Uterus (tissue), 4 donors: ENCODE data around the gene ARHGEF26. TPM values are rescaled to one million over a fixed set of nuclear protein-coding genes. Genes with fewer than 3 reads are reported as not detected.
A peak's percentile ranks its signal among the peaks of the same experiment; 100 is the strongest.

ENCODE experiments used
- DNase-seq, 2 donors: peaks; one replicate each; pipeline ENCODE4 v3.0.0-alpha.2; 2019 to 2020
- H3K27ac ChIP-seq, 2 donors: fragments of 200-600 bp; sonication (generic); 1 replicate in 1 of 2; 2 replicates in 1 of 2; pipeline ENCODE4 v1.5.1; 2016 to 2018
- H3K27me3 ChIP-seq, 2 donors: fragments of 200-600 bp; sonication (generic); one replicate each; pipeline ENCODE4 v1.5.1; 2018 to 2019; ENCODE audit warnings: control low read depth in 1 of 2
- H3K36me3 ChIP-seq, 2 donors: fragments of 200-600 bp; sonication (generic); one replicate each; pipeline ENCODE4 v1.5.1; 2019; ENCODE audit warnings: control low read depth in 1 of 2
- H3K4me1 ChIP-seq, 2 donors: fragments of 200-600 bp; sonication (generic); one replicate each; pipeline ENCODE4 v1.5.1; 2018 to 2019; ENCODE audit warnings: control low read depth in 1 of 2
- H3K4me3 ChIP-seq, 2 donors: fragments of 200-600 bp; sonication (generic); 1 replicate in 1 of 2; 2 replicates in 1 of 2; pipeline ENCODE4 v1.5.1; 2018 to 2019; ENCODE audit warnings: mild to moderate bottlenecking in 1 of 2
- H3K9me3 ChIP-seq, 2 donors: fragments of 200-600 bp; sonication (generic); one replicate each; pipeline ENCODE4 v1.5.1; 2019; ENCODE audit warnings: control low read depth in 1 of 2
- POLR2A ChIP-seq, 2 donors: fragments of 450-650 bp; IDR thresholded peaks; one replicate each; pipeline ENCODE4 v1.6.1; 2016; ENCODE audit warnings: antibody characterized with exemption in 2 of 2, mild to moderate bottlenecking in 1 of 2, moderate library complexity in 1 of 2
- intact Hi-C: fragments of 100-400 bp; cut with DNase I; formaldehyde crosslinking; loops from one replicate; pipeline ENCODE4 v1.15.1; 2023; ENCODE audit warnings: low total_unique reads
- total RNA-seq, 4 donors: library from RNA; depleted of rRNA in 3 of 4; stranded (reverse); fragments of >200 nt in 3 of 4; gene quantifications; one replicate each; pipeline versions ENCODE4 v1.1.0 to v1.2.4, GENCODE V29; 2014 to 2023
- TF ChIP-seq, protein P1 (sequence below), 4 experiments: fragments of 200-600 bp in 2 of 4; fragments of 450-650 bp in 2 of 4; sonication (generic) in 2 of 4; IDR thresholded peaks; one replicate each; pipeline ENCODE4 v1.5.1; 2016 to 2019; ENCODE audit warnings: antibody characterized with exemption in 4 of 4, mild to moderate bottlenecking in 2 of 4, moderate library complexity in 1 of 4
- donor health status: DM: yes; HTN: yes; CAD: no.

The ARHGEF26 gene
- total RNA-seq, 4 donors from 2014 or later: 13.5 to 43.5 (median 16.6) TPM

DNA sequence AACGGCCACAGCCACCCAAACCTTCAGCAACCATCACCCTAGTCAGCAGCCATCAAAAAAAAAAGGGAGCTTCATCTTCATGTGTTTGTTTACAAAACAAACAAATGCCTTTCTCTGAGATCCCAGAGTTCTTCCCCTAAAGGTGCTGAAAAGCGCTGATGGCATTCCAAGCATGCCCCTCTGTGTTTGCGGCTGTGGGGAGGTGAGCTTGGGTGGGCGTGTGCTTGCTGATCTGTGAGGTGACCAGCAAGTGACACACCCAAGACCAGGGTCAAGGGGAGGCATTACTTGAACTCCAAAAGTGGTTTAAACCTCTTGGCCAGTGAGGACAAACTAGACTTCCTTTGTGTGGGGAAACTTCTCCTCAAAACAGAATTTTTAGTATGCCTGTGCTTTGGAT lies 121.6 kb downstream of the ARHGEF26 start:
- no peaks in the 10 kb centered on the region for H3K4me1 ChIP-seq
- intact Hi-C loops: no loop called here

DNA sequence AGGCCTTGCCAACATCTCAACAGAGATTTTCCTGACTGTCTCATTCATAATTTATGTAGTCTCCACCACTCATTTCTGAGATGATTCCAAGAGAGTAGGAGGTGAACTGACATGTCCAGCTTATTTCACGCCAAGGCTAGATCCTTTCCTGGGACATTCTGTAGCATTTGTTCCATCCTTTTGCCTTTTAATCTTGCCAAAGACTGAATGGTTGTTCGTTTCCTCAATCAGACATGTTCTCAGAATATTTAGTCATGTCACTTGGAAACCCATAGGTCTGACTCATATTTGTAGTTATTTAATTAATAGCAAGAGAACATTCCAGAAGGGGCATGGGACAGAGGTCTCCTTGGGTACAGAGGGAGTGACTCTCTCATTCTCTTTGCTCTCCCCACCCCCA lies 122.2 kb downstream of the ARHGEF26 start:
- intact Hi-C loops: no loop called here
- no peaks in the 10 kb centered on the region for H3K36me3 ChIP-seq
- no peaks in the 10 kb centered on the region for H3K27me3 ChIP-seq
- DNase-seq: no peak
- H3K4me3 ChIP-seq: no peak overlapping the region
- TF ChIP-seq, protein P1, sequence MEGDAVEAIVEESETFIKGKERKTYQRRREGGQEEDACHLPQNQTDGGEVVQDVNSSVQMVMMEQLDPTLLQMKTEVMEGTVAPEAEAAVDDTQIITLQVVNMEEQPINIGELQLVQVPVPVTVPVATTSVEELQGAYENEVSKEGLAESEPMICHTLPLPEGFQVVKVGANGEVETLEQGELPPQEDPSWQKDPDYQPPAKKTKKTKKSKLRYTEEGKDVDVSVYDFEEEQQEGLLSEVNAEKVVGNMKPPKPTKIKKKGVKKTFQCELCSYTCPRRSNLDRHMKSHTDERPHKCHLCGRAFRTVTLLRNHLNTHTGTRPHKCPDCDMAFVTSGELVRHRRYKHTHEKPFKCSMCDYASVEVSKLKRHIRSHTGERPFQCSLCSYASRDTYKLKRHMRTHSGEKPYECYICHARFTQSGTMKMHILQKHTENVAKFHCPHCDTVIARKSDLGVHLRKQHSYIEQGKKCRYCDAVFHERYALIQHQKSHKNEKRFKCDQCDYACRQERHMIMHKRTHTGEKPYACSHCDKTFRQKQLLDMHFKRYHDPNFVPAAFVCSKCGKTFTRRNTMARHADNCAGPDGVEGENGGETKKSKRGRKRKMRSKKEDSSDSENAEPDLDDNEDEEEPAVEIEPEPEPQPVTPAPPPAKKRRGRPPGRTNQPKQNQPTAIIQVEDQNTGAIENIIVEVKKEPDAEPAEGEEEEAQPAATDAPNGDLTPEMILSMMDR (IDR thresholded peaks at IDR 0.05): no peak
- no peak for TF ChIP-seq POLR2A (IDR thresholded peaks at IDR 0.05)
- H3K27ac ChIP-seq: peak overlapping the region in 1 of 2 donors; percentile 41
- no peaks in the 10 kb centered on the region for H3K9me3 ChIP-seq
- H3K4me1 ChIP-seq: no peaks in the 10 kb centered on the region

More for the DNA sequence above, 121.6 kb downstream of the ARHGEF26 start:
- Histone ChIP-seq H3K27me3 (no peaks in the 10 kb centered on the region), H3K36me3 (no peaks in the 10 kb centered on the region), H3K27ac (peak overlapping the region in 1 of 2 donors; percentile 41), H3K9me3 (no peaks in the 10 kb centered on the region), H3K4me3 (no peak overlapping the region)
- DNase-seq: no peak
- TF ChIP-seq POLR2A (IDR thresholded peaks at IDR 0.05): no peak
- TF ChIP-seq, protein P1 (IDR thresholded peaks at IDR 0.05): no peak

DNA sequence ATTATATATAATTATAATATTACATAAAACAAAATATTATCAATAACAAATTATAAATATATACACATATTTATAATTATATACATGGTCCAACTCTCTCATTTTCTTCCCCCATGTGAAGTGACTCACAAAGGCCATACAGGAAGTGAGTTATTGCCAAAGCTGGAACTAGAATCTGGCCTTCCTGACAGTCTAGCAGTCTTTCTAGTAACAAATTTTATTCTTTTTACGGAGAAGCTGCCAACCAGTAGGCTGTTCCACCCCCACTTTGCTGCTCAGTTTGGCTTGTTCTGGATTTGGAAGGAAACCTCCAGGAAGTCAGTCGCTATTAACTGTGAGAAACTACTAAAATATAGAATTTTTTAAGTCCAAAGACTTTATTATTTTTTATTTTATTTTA lies 123.5 kb downstream of the ARHGEF26 start:
- H3K36me3 ChIP-seq: no peaks in the 10 kb centered on the region
- no peaks in the 10 kb centered on the region for H3K9me3 ChIP-seq
- no peak overlapping the region for H3K27ac ChIP-seq
- no peak overlapping the region for H3K4me3 ChIP-seq
- intact Hi-C loops: no loop called here
- no peak for DNase-seq
- TF ChIP-seq, protein P1 (IDR thresholded peaks at IDR 0.05): no peak
- no peak for TF ChIP-seq POLR2A (IDR thresholded peaks at IDR 0.05)
- H3K4me1 ChIP-seq: no peaks in the 10 kb centered on the region
- no peaks in the 10 kb centered on the region for H3K27me3 ChIP-seq

DNA sequence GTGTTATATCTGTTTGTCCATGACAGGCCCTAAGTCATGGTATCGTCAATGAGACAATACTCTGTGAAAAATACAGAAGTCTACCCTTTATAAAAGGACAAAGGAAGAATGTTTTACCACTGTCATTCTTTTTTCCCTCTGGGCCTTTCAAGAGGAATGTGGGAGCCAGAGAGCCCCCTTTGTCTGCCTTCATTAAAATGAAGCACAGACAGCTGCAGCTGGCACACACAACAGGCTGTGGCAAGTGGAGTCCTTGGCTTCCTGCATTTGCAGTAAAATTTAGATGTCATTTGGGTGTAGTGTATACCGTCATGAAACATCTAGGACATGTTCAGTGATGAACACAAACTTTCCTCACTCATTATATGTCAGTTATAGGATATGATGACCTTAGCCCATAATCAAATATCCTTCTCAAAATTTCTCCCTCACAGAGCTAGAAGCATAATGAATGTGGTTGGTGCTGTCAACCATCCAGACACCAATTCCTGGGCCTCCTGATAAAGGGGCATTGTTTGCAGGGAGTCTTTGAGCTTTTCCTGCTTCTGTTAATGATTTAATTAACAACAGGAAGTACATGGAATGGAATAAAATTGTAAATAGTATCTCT lies 126.7 kb downstream of the ARHGEF26 start:
- TF ChIP-seq, protein P1 (IDR thresholded peaks at IDR 0.05): no peak
- TF ChIP-seq POLR2A (IDR thresholded peaks at IDR 0.05): no peak
- intact Hi-C loops: no loop called here
- Histone ChIP-seq H3K27me3 (no peaks in the 10 kb centered on the region), H3K27ac (no peak overlapping the region), H3K4me3 (no peak overlapping the region), H3K4me1 (no peaks in the 10 kb centered on the region), H3K36me3 (no peaks in the 10 kb centered on the region), H3K9me3 (no peaks in the 10 kb centered on the region)
- no peak for DNase-seq

DNA sequence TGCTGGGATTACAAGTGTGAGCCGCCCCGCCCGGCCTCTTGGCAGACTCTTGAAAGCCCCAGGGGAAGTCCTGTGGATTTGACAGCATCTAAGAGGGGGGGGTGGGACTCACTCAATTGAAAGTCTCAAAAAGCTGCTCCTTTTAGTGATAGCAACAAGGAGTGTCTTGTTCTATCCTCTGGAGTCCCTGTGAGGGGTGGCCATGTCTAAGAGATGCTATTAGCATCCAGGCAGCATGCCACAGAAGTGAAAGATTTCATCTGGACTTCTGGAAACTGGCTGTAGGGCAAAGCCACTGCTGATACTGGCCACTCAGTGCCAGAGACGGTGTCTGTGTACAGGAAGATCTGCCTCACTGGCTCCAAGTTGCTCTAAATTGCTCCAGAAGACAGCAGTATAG lies 129.1 kb downstream of the ARHGEF26 start:
- H3K36me3 ChIP-seq: no peaks in the 10 kb centered on the region

More for the DNA sequence above, 129.1 kb downstream of the ARHGEF26 start:
- intact Hi-C loops: no loop called here
- no peak overlapping the region for H3K27ac ChIP-seq
- no peak overlapping the region for H3K4me3 ChIP-seq
- TF ChIP-seq, protein P1 (IDR thresholded peaks at IDR 0.05): no peak
- no peak for TF ChIP-seq POLR2A (IDR thresholded peaks at IDR 0.05)
- no peak for DNase-seq
- H3K4me1 ChIP-seq: no peaks in the 10 kb centered on the region
- no peaks in the 10 kb centered on the region for H3K27me3 ChIP-seq
- no peaks in the 10 kb centered on the region for H3K9me3 ChIP-seq
